GM12801 (cell line): ENCODE data around the gene TGFB2.

Experiments used
- CTCF ChIP-seq: IDR thresholded peaks from one replicate; pipeline ENCODE4 v1.5.1; 2011; ENCODE audit warnings: control low read depth; ENCODE audit not compliant: insufficient read length; ENCODE audit errors: extremely low read depth

TGFB2 gene

GRCh38 chr1:218371927-218372672 lies 27.0 kb downstream of the TGFB2 start:
- no peak for TF ChIP-seq CTCF

- no peak for TF ChIP-seq CTCF
Measured at GRCh38 chr1:218374401-218375353, 29.5 kb downstream of the TGFB2 start.

- no peak for TF ChIP-seq CTCF
Measured at GRCh38 chr1:218376722-218377121, 31.6 kb downstream of the TGFB2 start.

GRCh38 chr1:218377143-218377660 lies 32.1 kb downstream of the TGFB2 start:
- TF ChIP-seq CTCF: no peak

GRCh38 chr1:218380125-218380977 lies 35.2 kb downstream of the TGFB2 start:
- no peak for TF ChIP-seq CTCF

GRCh38 chr1:218382261-218382660 lies 37.1 kb downstream of the TGFB2 start:
- no peak for TF ChIP-seq CTCF
